H1 (cell line): ENCODE data around the gene PI4K2A. TPM values are rescaled to one million over a fixed set of nuclear protein-coding genes. Genes with fewer than 3 reads are reported as not detected.
"Not testable (repeated sequence)": the region's sequence is repeated elsewhere in the genome, so short reads cannot be mapped to it uniquely, and the experiment has no call there.

Source experiments
- CTCF ChIA-PET: fragments of 300-600 bp; sonication (Branson Sonifier 250); formaldehyde crosslinking; loops from one replicate; lab custom pipeline; 2021; ENCODE audit not compliant: partially characterized antibody; lab: Charles Lee
- POLR2A ChIA-PET: fragments of 300-600 bp; sonication (Branson Sonifier 250); formaldehyde crosslinking; loops from one replicate; lab custom pipeline; 2021; ENCODE audit warnings: inconsistent platforms; ENCODE audit not compliant: partially characterized antibody; lab: Charles Lee
- DNase-seq, 2 experiments: peaks; one replicate each; pipeline versions ENCODE4 v3.0.0 to v3.0.0-alpha.2; 2010 to 2022; ENCODE audit warnings: low spot score in 2 of 2, low read depth in 1 of 2, mixed read lengths in 1 of 2
- FAIRE-seq: peaks from 2 replicates; lab custom pipeline; 2011; peaks lifted over from hg19 to GRCh38; lab: Jason Lieb, UNC
- H2AFZ ChIP-seq: 2 replicates; pipeline ENCODE4 v1.8.1; 2012; ENCODE audit warnings: low read length, inconsistent platforms
- H2AK5ac ChIP-seq: 2 replicates; pipeline ENCODE4 v1.6.1; 2013; ENCODE audit warnings: low read depth, low read length
- H2BK120ac ChIP-seq: replicated peaks from 2 replicates; pipeline ENCODE3; 2013; ENCODE audit warnings: low read depth, low read length, inconsistent platforms
- H2BK12ac ChIP-seq: 2 replicates; pipeline ENCODE4 v1.6.1; 2013; ENCODE audit warnings: low read depth, low read length
- H2BK15ac ChIP-seq: 2 replicates; pipeline ENCODE4 v1.6.1; 2013; ENCODE audit warnings: low read length
- H2BK20ac ChIP-seq: 2 replicates; pipeline ENCODE4 v1.6.1; 2013; ENCODE audit warnings: low read length
- H2BK5ac ChIP-seq: 2 replicates; pipeline ENCODE4 v1.6.1; 2013; ENCODE audit warnings: low read depth, low read length
- H3K14ac ChIP-seq: 2 replicates; pipeline ENCODE4 v1.6.1; 2013; ENCODE audit warnings: inconsistent platforms; ENCODE audit not compliant: insufficient read length
- H3K18ac ChIP-seq: 2 replicates; pipeline ENCODE4 v1.6.1; 2013; ENCODE audit warnings: low read length; ENCODE audit errors: extremely low read depth
- H3K23ac ChIP-seq: 2 replicates; pipeline ENCODE4 v1.6.1; 2013; ENCODE audit warnings: inconsistent platforms; ENCODE audit not compliant: insufficient read length
- H3K23me2 ChIP-seq: 2 replicates; pipeline ENCODE4 v1.6.1; 2013; ENCODE audit warnings: low read depth, low read length
- H3K27ac ChIP-seq: 2 replicates; pipeline ENCODE4 v1.6.1; 2011; ENCODE audit warnings: low read depth, low read length, inconsistent platforms
- H3K27me3 ChIP-seq, 4 experiments: replicated peaks in 1 of 4; 1 replicate in 1 of 4; 2 replicates in 3 of 4; pipeline versions ENCODE4 v1.6.1 to v1.8.1; 2011 to 2013; ENCODE audit warnings: low read length in 3 of 4, mild to moderate bottlenecking in 3 of 4, inconsistent platforms in 2 of 4, mixed read lengths in 2 of 4, moderate library complexity in 1 of 4; ENCODE audit not compliant: control insufficient read depth in 3 of 4, insufficient read depth in 3 of 4; ENCODE audit errors: extremely low read depth in 1 of 4
- H3K36me3 ChIP-seq, 4 experiments: 2 replicates each; pipeline versions ENCODE4 v1.6.1 to v1.8.1; 2011 to 2013; ENCODE audit warnings: mild to moderate bottlenecking in 4 of 4, low read length in 3 of 4, moderate library complexity in 2 of 4, control low read depth in 1 of 4, inconsistent platforms in 1 of 4; ENCODE audit not compliant: insufficient read depth in 4 of 4, control insufficient read depth in 2 of 4
- H3K4ac ChIP-seq: replicated peaks from 2 replicates; pipeline ENCODE3; 2013; ENCODE audit warnings: low read length, low read depth, mixed read lengths, inconsistent platforms; ENCODE audit not compliant: insufficient read length
- H3K4me1 ChIP-seq, 4 experiments: replicated peaks in 1 of 4; 1 replicate in 1 of 4; 2 replicates in 3 of 4; pipeline versions ENCODE4 v1.6.1 to v1.8.1; 2011 to 2013; ENCODE audit warnings: low read length in 3 of 4, inconsistent platforms in 2 of 4, mixed read lengths in 1 of 4; ENCODE audit not compliant: insufficient read depth in 4 of 4, control insufficient read depth in 3 of 4
- H3K4me2 ChIP-seq, 2 experiments: 2 replicates each; pipeline versions ENCODE4 v1.6.1 to v1.8.1; 2011 to 2013; ENCODE audit warnings: low read depth in 2 of 2, low read length in 2 of 2, control low read depth in 1 of 2, inconsistent platforms in 1 of 2, mild to moderate bottlenecking in 1 of 2; ENCODE audit not compliant: insufficient read depth in 1 of 2
- H3K4me3 ChIP-seq, 4 experiments: fragments of 200-600, 300-600 bp in 1 of 4; sonication (generic), shearing (Covaris generic), sonication (Bioruptor Twin) in 1 of 4; 2 replicates each; pipeline versions ENCODE4 v1.5.1 to v1.8.1; 2011 to 2016; ENCODE audit warnings: low read length in 4 of 4, low read depth in 3 of 4, control low read depth in 2 of 4, inconsistent platforms in 2 of 4, mild to moderate bottlenecking in 2 of 4, mixed read lengths in 1 of 4, moderate library complexity in 1 of 4; ENCODE audit not compliant: insufficient read depth in 2 of 4; ENCODE audit errors: extremely low read depth in 1 of 4
- H3K56ac ChIP-seq: replicated peaks from 2 replicates; pipeline ENCODE3; 2013; ENCODE audit warnings: low read depth, mild to moderate bottlenecking, mixed read lengths, low read length, inconsistent platforms; ENCODE audit not compliant: insufficient read length
- H3K79me1 ChIP-seq: 2 replicates; pipeline ENCODE4 v1.6.1; 2013; ENCODE audit warnings: low read depth, low read length, control low read depth
- H3K79me2 ChIP-seq, 2 experiments: 2 replicates each; pipeline versions ENCODE4 v1.6.1 to v1.8.1; 2012 to 2013; ENCODE audit warnings: low read length in 2 of 2, mild to moderate bottlenecking in 2 of 2, inconsistent platforms in 1 of 2; ENCODE audit not compliant: insufficient read depth in 2 of 2, control insufficient read depth in 1 of 2
- H3K9ac ChIP-seq, 4 experiments: replicated peaks in 1 of 4; 1 replicate in 1 of 4; 2 replicates in 3 of 4; pipeline versions ENCODE4 v1.6.1 to v1.8.1; 2011 to 2013; ENCODE audit warnings: low read depth in 3 of 4, low read length in 3 of 4, control low read depth in 2 of 4, mild to moderate bottlenecking in 2 of 4, moderate library complexity in 2 of 4, inconsistent platforms in 1 of 4; ENCODE audit errors: extremely low read depth in 1 of 4
- H3K9me3 ChIP-seq, 2 experiments: 2 replicates each; pipeline versions ENCODE4 v1.6.1 to v1.8.1; 2012 to 2013; ENCODE audit warnings: mild to moderate bottlenecking in 2 of 2, moderate library complexity in 2 of 2, control low read depth in 1 of 2, inconsistent platforms in 1 of 2, low read depth in 1 of 2, low read length in 1 of 2, mixed read lengths in 1 of 2; ENCODE audit not compliant: insufficient read depth in 2 of 2
- H4K20me1 ChIP-seq, 2 experiments: replicated peaks in 1 of 2; 2 replicates each; pipeline versions ENCODE3 to v1.8.1; 2011 to 2013; ENCODE audit warnings: inconsistent platforms in 2 of 2, low read length in 2 of 2, mild to moderate bottlenecking in 1 of 2; ENCODE audit not compliant: insufficient read depth in 2 of 2, control insufficient read depth in 1 of 2
- H4K5ac ChIP-seq: 2 replicates; pipeline ENCODE4 v1.6.1; 2013; ENCODE audit warnings: low read length, low read depth, mixed read lengths, inconsistent platforms; ENCODE audit not compliant: insufficient read length
- H4K8ac ChIP-seq: 2 replicates; pipeline ENCODE4 v1.8.0; 2013; ENCODE audit warnings: mild to moderate bottlenecking, moderate library complexity, low read length, inconsistent platforms; ENCODE audit not compliant: insufficient read depth; ENCODE audit errors: extremely low read depth
- H4K91ac ChIP-seq: replicated peaks from 2 replicates; pipeline ENCODE3; 2013; ENCODE audit warnings: low read length, mixed read lengths, inconsistent platforms; ENCODE audit not compliant: insufficient read length
- WGBS, 2 experiments: shearing (Covaris generic) in 1 of 2; methylation state at CpG; one replicate each; pipeline versions ENCODE4 v1.1.6 to v1.1.7; 2013 to 2015; ENCODE audit warnings: low lambda C conversion rate in 2 of 2, mixed read lengths in 2 of 2, inconsistent platforms in 1 of 2, low coverage in 1 of 2, missing lambda C conversion rate in 1 of 2; ENCODE audit not compliant: insufficient replicate concordance in 2 of 2, insufficient coverage in 1 of 2, insufficient read length in 1 of 2; ENCODE audit errors: extremely low coverage in 1 of 2, missing lambda C conversion rate in 1 of 2; 5-methylcytosine and 5-hydroxymethylcytosine counted together
- polyA plus RNA-seq, 7 experiments: library from polyadenylated mRNA; depleted of rRNA in 3 of 7; stranded (reverse) in 5 of 7; unstranded in 2 of 7; fragments of >200 nt in 5 of 7; fragments of 200-250 nt in 2 of 7; gene quantifications; 1 replicate in 5 of 7; 2 replicates in 1 of 7; 4 replicates in 1 of 7; pipeline versions ENCODE4 v1.2.1 to v1.2.3, GENCODE V29; 2011 to 2013; ENCODE audit warnings: missing spikeins in 2 of 7, mixed read lengths in 2 of 7
- total RNA-seq: library from RNA; stranded (reverse); fragmentation: NEBNext Ultra II Directional; extraction: Animal tissue kit (Norgen Biotek cat#: 25700); gene quantifications from 2 replicates; pipeline ENCODE4 v1.2.1, GENCODE V29; 2021

Gene PI4K2A
- total and polyA plus RNA-seq, 2 of the 8 experiments (the other 6 are each of a cell fraction or from before 2014, with no cell fraction given), result 20.7 to 21.9 TPM

DNA sequence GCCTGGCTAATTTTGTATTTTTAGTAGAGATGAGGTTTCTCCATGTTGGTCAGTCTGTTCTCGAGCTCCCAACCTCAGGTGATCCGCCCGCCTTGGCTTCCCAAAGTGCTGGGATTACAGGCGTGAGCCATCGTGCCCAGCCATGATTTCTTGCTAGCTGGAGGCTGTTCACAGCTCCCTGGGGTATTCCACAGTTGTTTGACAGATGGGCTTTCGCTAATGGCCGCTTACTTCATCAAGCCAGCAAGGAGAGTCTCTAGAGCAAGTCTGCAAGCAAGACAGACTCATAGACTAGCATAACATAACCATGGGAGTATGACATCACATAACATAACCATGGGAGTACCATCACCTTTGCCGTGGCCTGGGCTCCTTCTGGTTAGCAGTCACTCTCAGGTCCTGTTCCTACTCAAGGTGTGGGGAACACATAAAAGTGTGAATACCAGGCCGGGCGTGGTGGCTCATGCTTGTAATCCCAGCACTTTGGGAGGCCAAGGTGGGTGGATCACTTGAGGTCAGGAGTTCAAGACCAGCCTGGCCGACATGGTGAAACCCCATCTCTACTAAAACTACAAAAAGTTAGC, 57.7 kb downstream of the PI4K2A start:
- H3K56ac ChIP-seq, H2BK120ac ChIP-seq, H4K8ac ChIP-seq, H3K4me1 ChIP-seq, H3K14ac ChIP-seq, H3K27ac ChIP-seq, H2BK12ac ChIP-seq, H3K9ac ChIP-seq, FAIRE-seq, H3K23me2 ChIP-seq, H2BK15ac ChIP-seq, H3K79me2 ChIP-seq, H3K27me3 ChIP-seq, H3K4ac ChIP-seq, H4K91ac ChIP-seq, H3K79me1 ChIP-seq, H2BK20ac ChIP-seq, H3K4me3 ChIP-seq, H4K5ac ChIP-seq, H3K4me2 ChIP-seq, H2AFZ ChIP-seq, H3K36me3 ChIP-seq, H2BK5ac ChIP-seq, H3K18ac ChIP-seq, H2AK5ac ChIP-seq, DNase-seq, H3K9me3 ChIP-seq, H3K23ac ChIP-seq, H4K20me1 ChIP-seq: not testable (repeated sequence)
- 89% methylated on average over 11 of the region's 11 CpGs; no CpG with 5 or more reads in 1 of the 2 experiments for WGBS, 2 experiments
- POLR2A ChIA-PET, result interaction anchor here (1.8 kb wide), 1 partner anchor 11 kb away, joined by 15 read pairs; the partner anchor contains the start of gene AVPI1
- CTCF ChIA-PET, result interaction anchor here (0.6 to 5.4 kb wide), 15 partner anchors 11 to 643 kb away, joined by 3 to 52 read pairs (median 4); partner anchors contain the start of gene AVPI1
